ENCODE results near the gene UBE2Q2. TPM values are rescaled to one million over a fixed set of nuclear protein-coding genes. Genes with fewer than 3 reads are reported as not detected.

Gene UBE2Q2
- total and polyA plus RNA-seq, 9 of the 15 experiments (the other 6 are each of a cell fraction or from before 2014, with no cell fraction given), result 6.2 to 24.0 (median 16.2) TPM

DNA sequence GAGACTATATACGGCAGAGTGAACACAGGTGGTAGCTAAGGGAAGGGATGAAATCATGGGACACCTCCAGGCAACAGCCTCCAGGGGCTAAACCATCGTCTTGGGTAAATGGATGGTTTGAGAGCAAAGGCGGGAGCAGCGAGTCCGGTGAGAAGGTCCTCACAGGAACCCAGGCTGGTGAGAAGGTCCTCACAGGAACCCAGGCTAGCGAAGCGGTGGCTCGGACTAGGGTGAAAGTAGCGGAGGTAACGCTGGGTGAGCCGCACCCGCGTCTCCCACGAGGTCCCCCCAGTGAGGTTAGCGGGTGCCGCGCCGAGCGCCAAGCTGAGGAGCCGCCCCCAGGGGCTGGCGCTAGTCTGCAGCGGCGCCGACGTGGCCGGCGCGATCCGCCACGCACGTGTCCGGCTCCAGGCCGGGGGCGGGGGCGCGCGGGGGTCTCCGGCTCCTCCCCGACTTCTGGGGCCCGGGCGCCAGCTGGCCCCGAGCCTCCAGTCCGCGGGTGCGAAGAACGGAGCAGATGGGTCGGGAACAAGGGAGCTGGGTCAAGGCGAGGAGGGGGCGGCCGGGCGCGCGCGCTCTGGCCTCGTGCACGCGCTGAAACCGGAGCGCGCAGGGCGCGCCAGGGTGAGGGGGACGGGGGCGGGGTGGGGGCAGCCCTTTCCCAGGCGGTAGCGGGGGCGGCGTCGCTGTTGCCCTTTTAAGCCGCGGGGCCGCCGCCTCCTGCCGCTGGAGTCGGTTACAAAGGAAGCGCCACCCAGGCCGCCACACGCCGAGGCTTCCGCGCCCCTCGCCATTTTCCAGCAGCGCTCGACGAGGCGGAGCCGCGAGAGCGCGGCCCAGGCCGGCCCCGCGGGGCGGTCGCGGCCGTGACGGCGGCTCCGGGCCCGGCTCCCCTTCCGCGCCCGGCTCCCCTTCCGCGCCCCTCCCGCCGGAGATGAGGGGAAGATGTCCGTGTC is at the start of gene UBE2Q2 (continued):
- TF ChIP-seq STAT5A (IDR thresholded peaks at IDR 0.05; ENCODE audit: borderline replicate concordance, low read length) (no peak), SAFB2 (IDR thresholded peaks at IDR 0.05; ENCODE audit: borderline replicate concordance, low read depth, low read length, severe bottlenecking) (no peak), RBM39 (optimal IDR thresholded peaks at IDR 0.05; ENCODE audit: low read depth, low read length) (no peak), NFIC (IDR thresholded peaks at IDR 0.05) (peak; percentile 20; the same call in 1 of the 2 replicates), GTF2E2 (tag; IDR thresholded peaks at IDR 0.05) (peak; percentile 75; the same call in 1 of the 2 replicates), RBM22 (IDR thresholded peaks at IDR 0.05; ENCODE audit: low read depth, low read length, poor library complexity, severe bottlenecking) (no peak), CC2D1A (IDR thresholded peaks at IDR 0.05) (no peak), KDM5B (IDR thresholded peaks at IDR 0.05; ENCODE audit: insufficient replicate concordance, low read depth, low read length) (peak; percentile 37), NCOA1 (IDR thresholded peaks at IDR 0.05; ENCODE audit: low read depth) (no peak), POLR2B (IDR thresholded peaks at IDR 0.05; ENCODE audit: low read depth, partially characterized antibody) (peak; percentile 50), ARNT (IDR thresholded peaks at IDR 0.05) (no peak)
- TF ChIP-seq, protein P1, sequence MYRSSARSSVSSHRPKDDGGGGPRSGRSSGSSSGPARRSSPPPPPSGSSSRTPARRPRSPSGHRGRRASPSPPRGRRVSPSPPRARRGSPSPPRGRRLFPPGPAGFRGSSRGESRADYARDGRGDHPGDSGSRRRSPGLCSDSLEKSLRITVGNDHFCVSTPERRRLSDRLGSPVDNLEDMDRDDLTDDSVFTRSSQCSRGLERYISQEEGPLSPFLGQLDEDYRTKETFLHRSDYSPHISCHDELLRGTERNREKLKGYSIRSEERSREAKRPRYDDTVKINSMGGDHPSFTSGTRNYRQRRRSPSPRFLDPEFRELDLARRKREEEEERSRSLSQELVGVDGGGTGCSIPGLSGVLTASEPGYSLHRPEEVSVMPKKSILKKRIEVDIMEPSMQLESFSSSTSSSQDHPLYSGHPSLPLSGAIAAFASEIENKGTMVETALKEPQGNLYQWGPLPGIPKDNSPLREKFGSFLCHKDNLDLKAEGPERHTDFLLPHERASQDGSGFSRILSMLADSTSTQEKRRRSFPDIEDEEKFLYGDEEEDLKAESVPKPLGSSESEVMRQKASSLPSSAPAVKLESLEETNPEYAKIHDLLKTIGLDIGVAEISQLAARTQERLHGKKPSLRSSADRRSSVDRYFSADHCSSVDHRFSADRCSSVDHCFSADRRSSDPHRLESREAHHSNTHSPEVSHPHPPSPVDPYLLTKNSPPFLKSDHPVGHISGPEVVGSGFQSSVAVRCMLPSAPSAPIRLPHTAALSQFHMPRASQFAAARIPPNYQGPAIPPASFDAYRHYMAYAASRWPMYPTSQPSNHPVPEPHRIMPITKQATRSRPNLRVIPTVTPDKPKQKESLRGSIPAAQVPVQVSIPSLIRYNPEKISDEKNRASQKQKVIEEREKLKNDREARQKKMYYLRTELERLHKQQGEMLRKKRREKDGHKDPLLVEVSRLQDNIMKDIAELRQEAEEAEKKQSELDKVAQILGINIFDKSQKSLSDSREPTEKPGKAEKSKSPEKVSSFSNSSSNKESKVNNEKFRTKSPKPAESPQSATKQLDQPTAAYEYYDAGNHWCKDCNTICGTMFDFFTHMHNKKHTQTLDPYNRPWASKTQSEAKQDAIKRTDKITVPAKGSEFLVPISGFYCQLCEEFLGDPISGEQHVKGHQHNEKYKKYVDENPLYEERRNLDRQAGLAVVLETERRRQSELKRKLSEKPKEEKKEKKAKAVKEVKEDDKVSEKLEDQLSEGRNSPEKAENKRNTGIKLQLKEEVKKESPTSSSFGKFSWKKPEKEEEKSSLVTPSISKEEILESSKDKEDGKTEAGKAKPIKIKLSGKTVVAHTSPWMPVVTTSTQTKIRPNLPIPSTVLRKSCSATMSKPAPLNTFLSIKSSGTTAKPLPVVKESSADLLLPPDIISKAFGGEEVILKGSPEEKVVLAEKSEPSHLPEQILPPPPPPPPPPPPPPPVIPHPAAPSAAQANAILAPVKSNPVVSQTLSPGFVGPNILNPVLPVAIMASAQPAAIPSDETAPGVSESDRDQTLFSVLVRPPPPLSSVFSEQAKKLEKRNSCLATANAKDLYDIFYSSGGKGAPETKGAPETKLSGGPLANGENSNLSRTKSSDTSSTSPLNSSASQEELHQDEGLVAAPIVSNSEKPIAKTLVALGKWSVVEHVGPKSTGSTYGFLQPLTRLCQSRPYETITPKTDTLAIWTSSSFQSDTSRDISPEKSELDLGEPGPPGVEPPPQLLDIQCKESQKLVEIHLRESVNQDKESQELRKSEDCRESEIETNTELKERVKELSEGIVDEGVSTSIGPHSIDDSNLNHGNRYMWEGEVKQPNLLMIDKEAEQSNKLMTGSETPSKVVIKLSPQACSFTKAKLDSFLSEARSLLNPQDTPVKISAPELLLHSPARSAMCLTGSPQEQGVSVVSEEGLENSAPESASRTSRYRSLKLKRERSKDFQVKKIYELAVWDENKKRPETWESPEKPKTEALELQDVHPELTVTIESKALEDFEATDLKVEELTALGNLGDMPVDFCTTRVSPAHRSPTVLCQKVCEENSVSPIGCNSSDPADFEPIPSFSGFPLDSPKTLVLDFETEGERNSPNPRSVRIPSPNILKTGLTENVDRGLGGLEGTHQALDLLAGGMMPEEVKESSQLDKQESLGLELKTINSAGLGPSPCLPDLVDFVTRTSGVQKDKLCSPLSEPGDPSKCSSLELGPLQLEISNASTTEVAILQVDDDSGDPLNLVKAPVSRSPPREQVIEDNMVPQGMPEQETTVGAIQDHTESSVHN (IDR thresholded peaks at IDR 0.05; ENCODE audit: borderline replicate concordance in 1 of 2, low read depth in 1 of 2), result no peak
- TF ChIP-seq, protein P2, sequence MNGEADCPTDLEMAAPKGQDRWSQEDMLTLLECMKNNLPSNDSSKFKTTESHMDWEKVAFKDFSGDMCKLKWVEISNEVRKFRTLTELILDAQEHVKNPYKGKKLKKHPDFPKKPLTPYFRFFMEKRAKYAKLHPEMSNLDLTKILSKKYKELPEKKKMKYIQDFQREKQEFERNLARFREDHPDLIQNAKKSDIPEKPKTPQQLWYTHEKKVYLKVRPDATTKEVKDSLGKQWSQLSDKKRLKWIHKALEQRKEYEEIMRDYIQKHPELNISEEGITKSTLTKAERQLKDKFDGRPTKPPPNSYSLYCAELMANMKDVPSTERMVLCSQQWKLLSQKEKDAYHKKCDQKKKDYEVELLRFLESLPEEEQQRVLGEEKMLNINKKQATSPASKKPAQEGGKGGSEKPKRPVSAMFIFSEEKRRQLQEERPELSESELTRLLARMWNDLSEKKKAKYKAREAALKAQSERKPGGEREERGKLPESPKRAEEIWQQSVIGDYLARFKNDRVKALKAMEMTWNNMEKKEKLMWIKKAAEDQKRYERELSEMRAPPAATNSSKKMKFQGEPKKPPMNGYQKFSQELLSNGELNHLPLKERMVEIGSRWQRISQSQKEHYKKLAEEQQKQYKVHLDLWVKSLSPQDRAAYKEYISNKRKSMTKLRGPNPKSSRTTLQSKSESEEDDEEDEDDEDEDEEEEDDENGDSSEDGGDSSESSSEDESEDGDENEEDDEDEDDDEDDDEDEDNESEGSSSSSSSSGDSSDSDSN (IDR thresholded peaks at IDR 0.05; ENCODE audit: borderline replicate concordance in 1 of 2, low read depth in 2 of 2, low read length in 2 of 2), result peak; percentile 55 to 71; a peak in 2 of 4 replicates
- TF ChIP-seq, protein P3, sequence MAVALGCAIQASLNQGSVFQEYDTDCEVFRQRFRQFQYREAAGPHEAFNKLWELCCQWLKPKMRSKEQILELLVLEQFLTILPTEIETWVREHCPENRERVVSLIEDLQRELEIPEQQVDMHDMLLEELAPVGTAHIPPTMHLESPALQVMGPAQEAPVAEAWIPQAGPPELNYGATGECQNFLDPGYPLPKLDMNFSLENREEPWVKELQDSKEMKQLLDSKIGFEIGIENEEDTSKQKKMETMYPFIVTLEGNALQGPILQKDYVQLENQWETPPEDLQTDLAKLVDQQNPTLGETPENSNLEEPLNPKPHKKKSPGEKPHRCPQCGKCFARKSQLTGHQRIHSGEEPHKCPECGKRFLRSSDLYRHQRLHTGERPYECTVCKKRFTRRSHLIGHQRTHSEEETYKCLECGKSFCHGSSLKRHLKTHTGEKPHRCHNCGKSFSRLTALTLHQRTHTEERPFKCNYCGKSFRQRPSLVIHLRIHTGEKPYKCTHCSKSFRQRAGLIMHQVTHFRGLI (CRISPR knock-in tag; IDR thresholded peaks at IDR 0.05), result no peak

Data from K562 (cell line).